ELF-1 (cell line): Measurements from ENCODE around the gene TAX1BP3.

Experiments
- DNase-seq: peaks from one replicate; pipeline ENCODE4 v3.0.0-alpha.2; 2016; ENCODE audit warnings: low read depth, low spot score

Gene TAX1BP3

GRCh38 chr17:3627769-3628167, 40.6 kb downstream of the TAX1BP3 start:
- DNase-seq: no peak

GRCh38 chr17:3626831-3627768, 41.3 kb downstream of the TAX1BP3 start:
- no peak for DNase-seq

- no peak for DNase-seq
Observed at GRCh38 chr17:3622977-3623594, 45.3 kb downstream of the TAX1BP3 start.

- DNase-seq: no peak
Observed at GRCh38 chr17:3621146-3621720, 47.1 kb downstream of the TAX1BP3 start.

GRCh38 chr17:3615160-3615870, 53.1 kb downstream of the TAX1BP3 start:
- no peak for DNase-seq

- DNase-seq: no peak
Observed at GRCh38 chr17:3613124-3613523, 55.3 kb downstream of the TAX1BP3 start.
